ENCODE results near the gene LBR.

LBR gene

GRCh38 chr1:225428881-225429455 is 1.1 kb upstream of the LBR start:
- DNase-seq (ENCODE audit: low read depth, low spot score), result no peak
- peak overlapping the region; percentile 93 for H3K27ac ChIP-seq
- H3K4me3 ChIP-seq, result peak overlapping the region; percentile 96
- H3K9ac ChIP-seq (ENCODE audit: insufficient read length), result peak overlapping the region; percentile 92
- H3K9me3 ChIP-seq (ENCODE audit: low read depth, low read length), result no peaks in the 10 kb centered on the region
- H3K36me3 ChIP-seq (ENCODE audit: insufficient read depth, low read length), result no peaks in the 10 kb centered on the region
- no peak for TF ChIP-seq FOXP2 (optimal IDR thresholded peaks at IDR 0.05; ENCODE audit: control extremely low read depth, extremely low read length, insufficient read depth)
- no peak for TF ChIP-seq POLR2AphosphoS5 (IDR thresholded peaks at IDR 0.05; ENCODE audit: borderline replicate concordance, low read depth, low read length)
- no peak for TF ChIP-seq EZH2 (IDR thresholded peaks at IDR 0.05)

- H3K27ac ChIP-seq, result peak overlapping the region; percentile 93
- no peaks in the 10 kb centered on the region for H3K36me3 ChIP-seq (ENCODE audit: insufficient read depth, low read length)
- peak overlapping the region; percentile 96 for H3K4me3 ChIP-seq
- DNase-seq (ENCODE audit: low read depth, low spot score), result no peak
- peak overlapping the region; percentile 93 for H3K9ac ChIP-seq (ENCODE audit: insufficient read length)
- TF ChIP-seq FOXP2 (optimal IDR thresholded peaks at IDR 0.05; ENCODE audit: control extremely low read depth, extremely low read length, insufficient read depth) (no peak), EZH2 (IDR thresholded peaks at IDR 0.05) (no peak), POLR2AphosphoS5 (IDR thresholded peaks at IDR 0.05; ENCODE audit: borderline replicate concordance, low read depth, low read length) (peak; percentile 78)
- no peaks in the 10 kb centered on the region for H3K9me3 ChIP-seq (ENCODE audit: low read depth, low read length)
These were observed 436 bp upstream of the LBR start for GRCh38 chr1:225428068-225428880.

- TF ChIP-seq EZH2 (IDR thresholded peaks at IDR 0.05), result no peak
- TF ChIP-seq FOXP2 (optimal IDR thresholded peaks at IDR 0.05; ENCODE audit: control extremely low read depth, extremely low read length, insufficient read depth), result no peak
- TF ChIP-seq POLR2AphosphoS5 (IDR thresholded peaks at IDR 0.05; ENCODE audit: borderline replicate concordance, low read depth, low read length), result no peak
- H3K27ac ChIP-seq, result no peak overlapping the region
- peak overlapping the region; percentile 93 for H3K9ac ChIP-seq (ENCODE audit: insufficient read length)
- peak overlapping the region; percentile 96 for H3K4me3 ChIP-seq
- no peak for DNase-seq (ENCODE audit: low read depth, low spot score)
- no peaks in the 10 kb centered on the region for H3K9me3 ChIP-seq (ENCODE audit: low read depth, low read length)
- peaks cover 15% of the 10 kb centered on the region for H3K36me3 ChIP-seq (ENCODE audit: insufficient read depth, low read length)
These were observed 1.2 kb downstream of the LBR start for GRCh38 chr1:225426395-225427234.

GRCh38 chr1:225425201-225425786 is 2.5 kb downstream of the LBR start:
- Histone ChIP-seq H3K9ac (ENCODE audit: insufficient read length) (peak overlapping the region; percentile 93), H3K9me3 (ENCODE audit: low read depth, low read length) (no peaks in the 10 kb centered on the region), H3K36me3 (ENCODE audit: insufficient read depth, low read length) (peaks cover 20% of the 10 kb centered on the region), H3K4me3 (peak overlapping the region; percentile 96), H3K27ac (no peak overlapping the region)
- no peak for DNase-seq (ENCODE audit: low read depth, low spot score)
- no peak for TF ChIP-seq FOXP2 (optimal IDR thresholded peaks at IDR 0.05; ENCODE audit: control extremely low read depth, extremely low read length, insufficient read depth)
- TF ChIP-seq EZH2 (IDR thresholded peaks at IDR 0.05), result no peak
- TF ChIP-seq POLR2AphosphoS5 (IDR thresholded peaks at IDR 0.05; ENCODE audit: borderline replicate concordance, low read depth, low read length), result no peak

GRCh38 chr1:225424562-225425200 is 3.2 kb downstream of the LBR start:
- H3K9ac ChIP-seq (ENCODE audit: insufficient read length), result no peak overlapping the region

GRCh38 chr1:225423518-225423855 is 4.4 kb downstream of the LBR start:
- DNase-seq (ENCODE audit: low read depth, low spot score), result no peak
- peaks cover 38% of the 10 kb centered on the region for H3K36me3 ChIP-seq (ENCODE audit: insufficient read depth, low read length)

More at GRCh38 chr1:225424562-225425200, 3.2 kb downstream of the LBR start:
- H3K36me3 ChIP-seq (ENCODE audit: insufficient read depth, low read length), result peaks cover 26% of the 10 kb centered on the region
- peak overlapping the region; percentile 96; the same call in 1 of the 2 replicates for H3K4me3 ChIP-seq
- TF ChIP-seq EZH2 (IDR thresholded peaks at IDR 0.05) (no peak), FOXP2 (optimal IDR thresholded peaks at IDR 0.05; ENCODE audit: control extremely low read depth, extremely low read length, insufficient read depth) (no peak)
- H3K9me3 ChIP-seq (ENCODE audit: low read depth, low read length), result no peaks in the 10 kb centered on the region
- DNase-seq (ENCODE audit: low read depth, low spot score), result no peak
- H3K27ac ChIP-seq, result no peak overlapping the region

GRCh38 chr1:225422795-225423517 is 4.9 kb downstream of the LBR start:
- peaks cover 43% of the 10 kb centered on the region for H3K36me3 ChIP-seq (ENCODE audit: insufficient read depth, low read length)
- no peak for TF ChIP-seq FOXP2 (optimal IDR thresholded peaks at IDR 0.05; ENCODE audit: control extremely low read depth, extremely low read length, insufficient read depth)
- TF ChIP-seq POLR2AphosphoS5 (IDR thresholded peaks at IDR 0.05; ENCODE audit: borderline replicate concordance, low read depth, low read length), result no peak
- no peak for TF ChIP-seq EZH2 (IDR thresholded peaks at IDR 0.05)
- DNase-seq (ENCODE audit: low read depth, low spot score), result no peak

More at GRCh38 chr1:225423518-225423855, 4.4 kb downstream of the LBR start:
- no peak overlapping the region for H3K9ac ChIP-seq (ENCODE audit: insufficient read length)
- peak overlapping the region; percentile 51 for H3K27ac ChIP-seq
- H3K4me3 ChIP-seq, result peak overlapping the region; percentile 24; the same call in 1 of the 2 replicates
- TF ChIP-seq POLR2AphosphoS5 (IDR thresholded peaks at IDR 0.05; ENCODE audit: borderline replicate concordance, low read depth, low read length) (no peak), EZH2 (IDR thresholded peaks at IDR 0.05) (no peak), FOXP2 (optimal IDR thresholded peaks at IDR 0.05; ENCODE audit: control extremely low read depth, extremely low read length, insufficient read depth) (no peak)
- H3K9me3 ChIP-seq (ENCODE audit: low read depth, low read length), result no peaks in the 10 kb centered on the region

More at GRCh38 chr1:225422795-225423517, 4.9 kb downstream of the LBR start:
- Histone ChIP-seq H3K27ac (peak overlapping the region; percentile 51; the same call in 1 of the 2 replicates), H3K9ac (ENCODE audit: insufficient read length) (no peak overlapping the region), H3K9me3 (ENCODE audit: low read depth, low read length) (no peaks in the 10 kb centered on the region), H3K4me3 (peak overlapping the region; percentile 24; the same call in 1 of the 2 replicates)
